GM18870 (cell line): ENCODE measurements around the gene AHI1.

Experiments
- ATAC-seq: cut with Tn5 transposase; IDR thresholded peaks from one replicate; pipeline ENCODE4 v1.9.1; 2021; ENCODE audit warnings: moderate library complexity; ENCODE audit not compliant: unreplicated experiment

AHI1 gene

GRCh38 chr6:135334169-135334568 is 163.4 kb downstream of the AHI1 start:
- ATAC-seq: no peak

GRCh38 chr6:135331002-135331401 is 166.5 kb downstream of the AHI1 start:
- ATAC-seq: no peak

GRCh38 chr6:135329851-135330803 is 167.4 kb downstream of the AHI1 start:
- peak; percentile 92 for ATAC-seq

- no peak for ATAC-seq
Measured at GRCh38 chr6:135328136-135328535, 169.4 kb downstream of the AHI1 start.

- ATAC-seq: no peak
Measured at GRCh38 chr6:135325624-135326424, 171.7 kb downstream of the AHI1 start.

- no peak for ATAC-seq
Measured at GRCh38 chr6:135324531-135324930, 173.0 kb downstream of the AHI1 start.

GRCh38 chr6:135323979-135324378 is 173.6 kb downstream of the AHI1 start:
- no peak for ATAC-seq

- peak; percentile 98 for ATAC-seq
Measured at GRCh38 chr6:135323202-135323668, 174.3 kb downstream of the AHI1 start.

GRCh38 chr6:135322427-135323201 is 174.9 kb downstream of the AHI1 start:
- peak; percentile 69 for ATAC-seq

GRCh38 chr6:135320721-135321621 is 176.6 kb downstream of the AHI1 start:
- no peak for ATAC-seq

- no peak for ATAC-seq
Measured at GRCh38 chr6:135319819-135320218, 177.7 kb downstream of the AHI1 start.

- no peak for ATAC-seq
Measured at GRCh38 chr6:135318738-135319469, 178.6 kb downstream of the AHI1 start.

- no peak for ATAC-seq
Measured at GRCh38 chr6:135314543-135314942, 183.0 kb downstream of the AHI1 start.

- ATAC-seq: no peak
Measured at GRCh38 chr6:135311446-135312200, 185.9 kb downstream of the AHI1 start.

GRCh38 chr6:135310291-135310690 is 187.2 kb downstream of the AHI1 start:
- no peak for ATAC-seq

- ATAC-seq: no peak
Measured at GRCh38 chr6:135306740-135307420, 190.7 kb downstream of the AHI1 start.

- ATAC-seq: no peak
Measured at GRCh38 chr6:135306166-135306565, 191.4 kb downstream of the AHI1 start.

GRCh38 chr6:135305684-135306083 is 191.9 kb downstream of the AHI1 start:
- no peak for ATAC-seq
